IMR-90 (cell line): Measurements from ENCODE around the gene DUSP6.

ENCODE experiments used
- CEBPB ChIP-seq: IDR thresholded peaks from 2 replicates; pipeline ENCODE4 v1.6.1; 2012; ENCODE audit warnings: low read depth, low read length, improper control_type of control experiment
- NFE2L2 ChIP-seq: fragments of 150-350 bp; IDR thresholded peaks from 2 replicates; pipeline ENCODE4 v1.6.1; 2016; ENCODE audit warnings: low read depth, mild to moderate bottlenecking, low read length
- RAD21 ChIP-seq: IDR thresholded peaks from 2 replicates; pipeline ENCODE4 v1.6.1; 2012; ENCODE audit warnings: low read length, improper control_type of control experiment
- TF ChIP-seq, protein P1 (sequence below): conservative IDR thresholded peaks from 2 replicates; pipeline ENCODE4 v1.5.1; 2012; ENCODE audit warnings: mild to moderate bottlenecking, low read depth, low read length, improper control_type of control experiment
- TF ChIP-seq, protein P2 (sequence below): fragments of 150-350 bp; IDR thresholded peaks from 2 replicates; pipeline ENCODE4 v1.6.1; 2017; ENCODE audit warnings: mild to moderate bottlenecking, antibody characterized with exemption, low read length, low read depth

DNA sequence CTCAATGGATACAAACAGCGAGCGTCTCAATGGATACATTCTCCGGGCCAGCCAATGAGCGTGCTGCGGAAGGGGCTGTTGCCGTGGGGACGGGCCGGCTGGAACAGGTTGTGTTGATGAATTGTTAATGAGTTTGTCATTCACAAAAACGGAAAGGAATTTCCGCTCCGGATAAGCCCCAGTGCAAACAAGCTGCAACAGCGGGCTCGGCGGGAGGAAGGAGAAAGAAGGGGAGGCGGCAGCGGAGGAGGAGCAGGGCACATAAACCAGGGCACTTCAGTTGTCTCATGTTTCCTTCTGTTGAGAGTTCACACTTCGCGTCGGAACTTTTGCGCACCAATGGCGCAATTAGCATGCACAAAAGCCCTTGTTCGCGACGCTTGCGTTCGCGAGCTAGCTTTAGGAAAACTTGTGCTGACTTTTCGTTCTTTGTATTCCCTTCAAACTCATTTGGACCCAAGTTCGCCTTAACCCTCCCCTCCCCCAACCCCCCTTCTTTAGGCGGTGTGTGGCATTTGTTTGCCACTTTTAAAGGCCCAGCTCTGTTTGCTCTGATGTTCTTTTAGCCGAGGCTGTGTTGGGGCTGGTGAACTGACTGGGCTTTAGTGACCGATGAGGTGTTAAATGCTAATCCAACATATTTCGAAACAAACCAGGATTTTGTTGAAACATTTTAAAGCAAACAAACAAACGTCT, at the start of gene DUSP6:
- TF ChIP-seq, protein P1, sequence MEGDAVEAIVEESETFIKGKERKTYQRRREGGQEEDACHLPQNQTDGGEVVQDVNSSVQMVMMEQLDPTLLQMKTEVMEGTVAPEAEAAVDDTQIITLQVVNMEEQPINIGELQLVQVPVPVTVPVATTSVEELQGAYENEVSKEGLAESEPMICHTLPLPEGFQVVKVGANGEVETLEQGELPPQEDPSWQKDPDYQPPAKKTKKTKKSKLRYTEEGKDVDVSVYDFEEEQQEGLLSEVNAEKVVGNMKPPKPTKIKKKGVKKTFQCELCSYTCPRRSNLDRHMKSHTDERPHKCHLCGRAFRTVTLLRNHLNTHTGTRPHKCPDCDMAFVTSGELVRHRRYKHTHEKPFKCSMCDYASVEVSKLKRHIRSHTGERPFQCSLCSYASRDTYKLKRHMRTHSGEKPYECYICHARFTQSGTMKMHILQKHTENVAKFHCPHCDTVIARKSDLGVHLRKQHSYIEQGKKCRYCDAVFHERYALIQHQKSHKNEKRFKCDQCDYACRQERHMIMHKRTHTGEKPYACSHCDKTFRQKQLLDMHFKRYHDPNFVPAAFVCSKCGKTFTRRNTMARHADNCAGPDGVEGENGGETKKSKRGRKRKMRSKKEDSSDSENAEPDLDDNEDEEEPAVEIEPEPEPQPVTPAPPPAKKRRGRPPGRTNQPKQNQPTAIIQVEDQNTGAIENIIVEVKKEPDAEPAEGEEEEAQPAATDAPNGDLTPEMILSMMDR = no peak
- TF ChIP-seq, protein P2, sequence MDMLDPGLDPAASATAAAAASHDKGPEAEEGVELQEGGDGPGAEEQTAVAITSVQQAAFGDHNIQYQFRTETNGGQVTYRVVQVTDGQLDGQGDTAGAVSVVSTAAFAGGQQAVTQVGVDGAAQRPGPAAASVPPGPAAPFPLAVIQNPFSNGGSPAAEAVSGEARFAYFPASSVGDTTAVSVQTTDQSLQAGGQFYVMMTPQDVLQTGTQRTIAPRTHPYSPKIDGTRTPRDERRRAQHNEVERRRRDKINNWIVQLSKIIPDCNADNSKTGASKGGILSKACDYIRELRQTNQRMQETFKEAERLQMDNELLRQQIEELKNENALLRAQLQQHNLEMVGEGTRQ = no peak
- TF ChIP-seq CEBPB = peak; percentile 66
- no peak for TF ChIP-seq NFE2L2
- no peak for TF ChIP-seq RAD21
